Lower lobe of right lung (tissue), 2 donors: ENCODE measurements around the gene MLANA. TPM values are rescaled to one million over a fixed set of nuclear protein-coding genes. Genes with fewer than 3 reads are reported as not detected.

ENCODE experiments used
- ATAC-seq, 2 donors: fragments of 200-7000 bp; cut with Tn5 transposase; one replicate each; pipeline ENCODE4 v1.9.1; 2020 to 2022; ENCODE audit warnings: mild to moderate bottlenecking in 2 of 2, moderate library complexity in 2 of 2
- DNase-seq: peaks from one replicate; pipeline ENCODE4 v3.0.0-alpha.2; 2020
- H3K27ac ChIP-seq: fragments of 200-600 bp; one replicate; pipeline ENCODE4 v1.8.0; 2022
- H3K27me3 ChIP-seq: fragments of 200-600 bp; one replicate; pipeline ENCODE4 v1.8.0; 2022; ENCODE audit warnings: low read depth
- H3K36me3 ChIP-seq: fragments of 200-600 bp; one replicate; pipeline ENCODE4 v1.8.0; 2022; ENCODE audit warnings: mild to moderate bottlenecking
- H3K4me1 ChIP-seq: fragments of 200-600 bp; one replicate; pipeline ENCODE4 v1.8.0; 2022
- H3K4me3 ChIP-seq: fragments of 200-600 bp; one replicate; pipeline ENCODE4 v1.8.0; 2022; ENCODE audit warnings: mild to moderate bottlenecking
- H3K9me3 ChIP-seq: fragments of 200-600 bp; one replicate; pipeline ENCODE4 v1.8.0; 2022
- intact Hi-C: fragments of 100-400 bp; cut with DNase I; formaldehyde crosslinking; loops from one replicate; pipeline ENCODE4 v1.11.0; 2022
- total RNA-seq: library from RNA; stranded (reverse); fragmentation: NEBNext Ultra II Directional; extraction: Animal tissue kit (Norgen Biotek cat#: 25700); gene quantifications from one replicate; pipeline ENCODE4 v1.2.1, GENCODE V29; 2021
- TF ChIP-seq, protein P1 (sequence below): fragments of 200-600 bp; IDR thresholded peaks from one replicate; pipeline ENCODE4 v1.8.0; 2022; ENCODE audit warnings: antibody characterized with exemption, mild to moderate bottlenecking
- donor health status: DM: no; HTN: yes; CAD: no; lungs with severe emphysema.

MLANA gene
- total RNA-seq, 1 donor from 2014 or later, result not detected

- no peaks in the 10 kb centered on the region for H3K4me1 ChIP-seq
- H3K36me3 ChIP-seq, result no peaks in the 10 kb centered on the region
- H3K4me3 ChIP-seq, result no peak overlapping the region
- ATAC-seq, result no peak
- H3K27me3 ChIP-seq, result no peaks in the 10 kb centered on the region
- H3K27ac ChIP-seq, result no peak overlapping the region
- intact Hi-C loops, result no loop called here
- TF ChIP-seq, protein P1, sequence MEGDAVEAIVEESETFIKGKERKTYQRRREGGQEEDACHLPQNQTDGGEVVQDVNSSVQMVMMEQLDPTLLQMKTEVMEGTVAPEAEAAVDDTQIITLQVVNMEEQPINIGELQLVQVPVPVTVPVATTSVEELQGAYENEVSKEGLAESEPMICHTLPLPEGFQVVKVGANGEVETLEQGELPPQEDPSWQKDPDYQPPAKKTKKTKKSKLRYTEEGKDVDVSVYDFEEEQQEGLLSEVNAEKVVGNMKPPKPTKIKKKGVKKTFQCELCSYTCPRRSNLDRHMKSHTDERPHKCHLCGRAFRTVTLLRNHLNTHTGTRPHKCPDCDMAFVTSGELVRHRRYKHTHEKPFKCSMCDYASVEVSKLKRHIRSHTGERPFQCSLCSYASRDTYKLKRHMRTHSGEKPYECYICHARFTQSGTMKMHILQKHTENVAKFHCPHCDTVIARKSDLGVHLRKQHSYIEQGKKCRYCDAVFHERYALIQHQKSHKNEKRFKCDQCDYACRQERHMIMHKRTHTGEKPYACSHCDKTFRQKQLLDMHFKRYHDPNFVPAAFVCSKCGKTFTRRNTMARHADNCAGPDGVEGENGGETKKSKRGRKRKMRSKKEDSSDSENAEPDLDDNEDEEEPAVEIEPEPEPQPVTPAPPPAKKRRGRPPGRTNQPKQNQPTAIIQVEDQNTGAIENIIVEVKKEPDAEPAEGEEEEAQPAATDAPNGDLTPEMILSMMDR, result no peak
- no peaks in the 10 kb centered on the region for H3K9me3 ChIP-seq
- DNase-seq, result no peak
Measured at GRCh38 chr9:5939530-5939929, 48.8 kb downstream of the MLANA start.

DNA sequence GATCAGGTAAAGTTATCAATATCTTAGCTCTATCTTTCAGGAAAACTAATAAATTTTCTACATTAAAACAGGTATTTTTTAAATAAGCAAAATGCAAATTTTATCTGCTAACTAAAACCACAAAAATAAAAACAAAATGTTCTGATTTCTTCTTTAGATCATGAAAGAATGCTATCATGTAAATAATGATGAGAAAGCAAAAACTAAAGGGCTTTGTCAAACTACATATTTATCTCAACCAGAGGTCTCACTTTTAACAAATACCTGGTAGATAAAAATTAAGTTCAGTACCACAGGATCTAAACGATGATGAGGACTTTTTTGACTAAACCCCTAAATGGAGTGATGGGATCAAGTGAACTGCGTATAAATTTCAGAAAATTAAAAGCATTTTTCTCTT is 50.5 kb downstream of the MLANA start:
- no peak overlapping the region for H3K27ac ChIP-seq
- no peaks in the 10 kb centered on the region for H3K4me1 ChIP-seq
- no peaks in the 10 kb centered on the region for H3K9me3 ChIP-seq
- TF ChIP-seq, protein P1, result no peak
- DNase-seq (no peak), ATAC-seq (no peak)
- intact Hi-C loops, result no loop called here
- no peaks in the 10 kb centered on the region for H3K36me3 ChIP-seq
- no peaks in the 10 kb centered on the region for H3K27me3 ChIP-seq
- no peak overlapping the region for H3K4me3 ChIP-seq

- Histone ChIP-seq H3K27ac (no peak overlapping the region), H3K36me3 (no peaks in the 10 kb centered on the region), H3K4me3 (no peak overlapping the region), H3K9me3 (no peaks in the 10 kb centered on the region), H3K27me3 (no peaks in the 10 kb centered on the region), H3K4me1 (peaks cover 13% of the 10 kb centered on the region)
- TF ChIP-seq, protein P1, result no peak
- intact Hi-C loops, result no loop called here
- DNase-seq (no peak), ATAC-seq (no peak)
Measured at GRCh38 chr9:5945112-5945511, 54.4 kb downstream of the MLANA start.

DNA sequence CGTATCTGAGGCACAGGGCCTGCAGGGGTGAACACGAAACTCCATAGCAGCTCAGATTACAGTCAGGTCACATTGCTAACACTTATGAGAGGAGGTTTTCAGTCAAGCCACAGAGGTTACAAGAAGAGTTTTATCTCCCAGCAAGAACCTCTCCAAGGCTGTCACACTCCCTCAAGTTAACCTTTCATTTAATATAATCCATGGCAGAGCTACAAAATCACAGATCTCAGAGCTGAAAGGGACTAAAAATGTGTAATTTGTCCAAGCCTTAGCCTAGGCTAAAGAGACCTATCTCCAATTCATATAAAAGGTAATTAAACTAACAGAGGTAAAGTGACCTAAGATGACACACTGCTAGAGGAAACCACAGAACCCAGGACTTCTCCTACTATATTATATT is 57.2 kb downstream of the MLANA start:
- DNase-seq, result no peak

GRCh38 chr9:5949103-5949699 is 58.5 kb downstream of the MLANA start:
- ATAC-seq, result peak; percentile 43 to 54
- no peaks in the 10 kb centered on the region for H3K27me3 ChIP-seq
- H3K27ac ChIP-seq, result no peak overlapping the region
- TF ChIP-seq, protein P1, result no peak
- H3K36me3 ChIP-seq, result no peaks in the 10 kb centered on the region
- intact Hi-C loops, result no loop called here
- H3K4me3 ChIP-seq, result peak overlapping the region; percentile 10
- peaks cover 16% of the 10 kb centered on the region for H3K4me1 ChIP-seq
- no peaks in the 10 kb centered on the region for H3K9me3 ChIP-seq
- no peak for DNase-seq

More for the DNA sequence above, 57.2 kb downstream of the MLANA start:
- Histone ChIP-seq H3K4me3 (no peak overlapping the region), H3K9me3 (no peaks in the 10 kb centered on the region), H3K36me3 (no peaks in the 10 kb centered on the region), H3K27ac (no peak overlapping the region), H3K27me3 (no peaks in the 10 kb centered on the region), H3K4me1 (peaks cover 13% of the 10 kb centered on the region)
- intact Hi-C loops, result no loop called here
- no peak for ATAC-seq
- TF ChIP-seq, protein P1, result no peak

- Histone ChIP-seq H3K27me3 (no peaks in the 10 kb centered on the region), H3K9me3 (no peaks in the 10 kb centered on the region), H3K4me1 (peaks cover 20% of the 10 kb centered on the region), H3K4me3 (no peak overlapping the region), H3K36me3 (no peaks in the 10 kb centered on the region), H3K27ac (no peak overlapping the region)
- ATAC-seq, result no peak
- no peak for DNase-seq
- intact Hi-C loops, result no loop called here
- TF ChIP-seq, protein P1, result no peak
Measured at GRCh38 chr9:5950261-5950660, 59.6 kb downstream of the MLANA start.
